K562 (cell line): ENCODE measurements around the gene BHLHE23. TPM values are rescaled to one million over a fixed set of nuclear protein-coding genes. Genes with fewer than 3 reads are reported as not detected.

Experiments used
- ATAC-seq: fragments of 200-7000 bp; cut with Tn5 transposase; 3 replicates; pipeline ENCODE4 v1.9.1; 2020; ENCODE audit warnings: moderate library complexity
- BruUV-seq: library from RNA; stranded (reverse); fragments of 400-500 nt; replicated peaks from 2 replicates; lab custom pipeline; 2021; lab: Mats Ljungman, UMichigan
- CTCF ChIA-PET: fragments of 300-600 bp; formaldehyde crosslinking; extraction: SDS; loops from one replicate; lab custom pipeline; 2021; ENCODE audit warnings: low intra/inter-chr PET ratio; lab: Yijun Ruan, JAX
- POLR2A ChIA-PET: fragments of 300-600, 350-650 bp; sonication (Branson Sonifier 250); formaldehyde crosslinking; extraction: SDS; loops from one replicate; lab custom pipeline; 2021; ENCODE audit warnings: antibody characterized with exemption, inconsistent platforms; lab: Yijun Ruan, JAX
- DNase-seq, 4 experiments: peaks; one replicate each; pipeline versions ENCODE4 v3.0.0 to v3.0.0-alpha.2; 2011 to 2018; ENCODE audit warnings: low spot score in 3 of 4, mixed read lengths in 3 of 4; ENCODE audit errors: extremely low read depth in 1 of 4
- FAIRE-seq: peaks from 2 replicates; lab custom pipeline; 2011; peaks lifted over from hg19 to GRCh38; lab: Jason Lieb, UNC
- H2AFZ ChIP-seq: 2 replicates; pipeline ENCODE4 v1.6.0; 2011; ENCODE audit warnings: low read depth, low read length, control low read depth, inconsistent platforms
- H3K27ac ChIP-seq: fragments of 200-600 bp; 3 replicates; pipeline ENCODE4 v1.8.0; 2011; ENCODE audit warnings: low read depth, mild to moderate bottlenecking, control low read depth, inconsistent platforms, low read length, moderate library complexity, mixed read lengths; ENCODE audit errors: extremely low read depth
- H3K27me3 ChIP-seq, 2 experiments: fragments of 300-600 bp in 1 of 2; 2 replicates in 1 of 2; 3 replicates in 1 of 2; pipeline versions ENCODE4 v1.6.0 to v1.8.0; 2011; ENCODE audit warnings: inconsistent platforms in 2 of 2, low read length in 2 of 2, mild to moderate bottlenecking in 1 of 2, mixed read lengths in 1 of 2, moderate library complexity in 1 of 2; ENCODE audit not compliant: control insufficient read depth in 2 of 2, insufficient read depth in 2 of 2
- H3K36me3 ChIP-seq: fragments of 300-600 bp; 3 replicates; pipeline ENCODE4 v1.8.0; 2011; ENCODE audit warnings: mild to moderate bottlenecking, low read length, inconsistent platforms; ENCODE audit not compliant: control insufficient read depth, insufficient read depth
- H3K4me1 ChIP-seq, 2 experiments: fragments of 200-600 bp in 1 of 2; replicated peaks in 1 of 2; 2 replicates in 1 of 2; 3 replicates in 1 of 2; pipeline versions ENCODE4 v1.5.1 to v1.8.0; 2011; ENCODE audit warnings: inconsistent platforms in 2 of 2, low read length in 2 of 2, mild to moderate bottlenecking in 1 of 2, mixed read lengths in 1 of 2, moderate library complexity in 1 of 2; ENCODE audit not compliant: control insufficient read depth in 2 of 2, insufficient read depth in 2 of 2
- H3K4me2 ChIP-seq: 2 replicates; pipeline ENCODE4 v1.6.1; 2011; ENCODE audit warnings: low read length, control low read depth, inconsistent platforms, mixed read lengths; ENCODE audit not compliant: insufficient read depth
- H3K4me3 ChIP-seq: fragments of 200-600 bp; sonication (generic), shearing (Covaris generic); 2 replicates; pipeline ENCODE4 v1.5.1; 2016; ENCODE audit warnings: control low read depth, inconsistent platforms
- H3K79me2 ChIP-seq: fragments of 200-600 bp; 3 replicates; pipeline ENCODE4 v1.8.0; 2011; ENCODE audit warnings: low read length, inconsistent platforms; ENCODE audit not compliant: control insufficient read depth, insufficient read depth
- H3K9ac ChIP-seq, 2 experiments: 2 replicates each; pipeline versions ENCODE4 v1.6.0 to v1.6.1; 2011; ENCODE audit warnings: low read depth in 2 of 2, low read length in 2 of 2, control low read depth in 1 of 2, inconsistent platforms in 1 of 2, mild to moderate bottlenecking in 1 of 2, mixed read lengths in 1 of 2; ENCODE audit not compliant: insufficient read depth in 1 of 2
- H3K9me1 ChIP-seq: one replicate; pipeline ENCODE4 v1.6.0; 2011; ENCODE audit warnings: inconsistent platforms, mild to moderate bottlenecking, low read length, moderate library complexity; ENCODE audit not compliant: control insufficient read depth, insufficient read depth
- H3K9me3 ChIP-seq: replicated peaks from 2 replicates; pipeline ENCODE4 v1.5.1; 2011; ENCODE audit warnings: low read depth, low read length, inconsistent platforms; ENCODE audit not compliant: control insufficient read depth, insufficient read depth
- H4K20me1 ChIP-seq: replicated peaks from 2 replicates; pipeline ENCODE4 v1.6.1; 2011; ENCODE audit warnings: low read length, inconsistent platforms, mixed read lengths; ENCODE audit not compliant: control insufficient read depth, insufficient read depth
- CTBP1 ChIP-seq: fragments of 450-650 bp; IDR thresholded peaks from 2 replicates; pipeline ENCODE4 v1.6.1; 2016; ENCODE audit warnings: borderline replicate concordance
- MTF1 ChIP-seq: fragments of 250-450 bp; sonication (Bioruptor Pico); IDR thresholded peaks from 2 replicates; pipeline ENCODE4 v1.9.0; 2021; ENCODE audit warnings: moderate library complexity, mild to moderate bottlenecking, inconsistent platforms, borderline replicate concordance
- NFRKB ChIP-seq: fragments of 450-650 bp; IDR thresholded peaks from 2 replicates; pipeline ENCODE4 v1.6.1; 2016; ENCODE audit warnings: low read depth
- ZNF134 ChIP-seq: fragments of 250-450 bp; sonication (Bioruptor Pico); conservative IDR thresholded peaks from 2 replicates; pipeline ENCODE4 v1.4.0; 2020
- ZNF217 ChIP-seq: sonication (generic); formaldehyde crosslinking; IDR thresholded peaks from 2 replicates; pipeline ENCODE4 v1.8.0; 2022; ENCODE audit warnings: mild to moderate bottlenecking, missing genetic modification reagents
- ZNF282 ChIP-seq: sonication (generic); formaldehyde crosslinking; IDR thresholded peaks from 2 replicates; pipeline ENCODE4 v1.8.1; 2023; ENCODE audit warnings: missing genetic modification reagents
- ZNF407 ChIP-seq: fragments of 450-650 bp; IDR thresholded peaks from 2 replicates; pipeline ENCODE4 v1.6.1; 2016; ENCODE audit warnings: low read depth
- ZNF408 ChIP-seq: fragments of 250-450 bp; sonication (Bioruptor Pico); IDR thresholded peaks from 2 replicates; pipeline ENCODE4 v1.4.0; 2020; ENCODE audit warnings: low read depth, mild to moderate bottlenecking, moderate library complexity
- ZNF561 ChIP-seq: fragments of 450-650 bp; formaldehyde crosslinking; conservative IDR thresholded peaks from 2 replicates; pipeline ENCODE4 v1.4.0; 2020; ENCODE audit warnings: mild to moderate bottlenecking, moderate library complexity
- WGBS: fragments of 100-300 bp; shearing (Covaris generic); methylation state at CpG from one replicate; pipeline ENCODE4 v1.1.6; 2016; ENCODE audit warnings: low coverage, mixed read lengths; ENCODE audit not compliant: insufficient coverage; ENCODE audit errors: missing lambda C conversion rate; 5-methylcytosine and 5-hydroxymethylcytosine counted together
- in situ Hi-C: fragments of 300-500 bp; cut with MboI; formaldehyde crosslinking; loops from 4 replicates; pipeline ENCODE4 v1.15.0; 2018; ENCODE audit warnings: inconsistent platforms, mixed read lengths
- intact Hi-C: fragments of 100-400 bp; cut with micrococcal nuclease; formaldehyde crosslinking; loops from 2 replicates; pipeline ENCODE4 v1.14.2; 2022
- polyA plus RNA-seq, 8 experiments: library from polyadenylated mRNA; depleted of rRNA in 4 of 8; stranded (reverse) in 5 of 8; unstranded in 3 of 8; fragments of >200 nt; fragmentation: Nextera tagmentation in 2 of 8; fragmentation: Illumina TruSeq in 1 of 8; extraction: Ambion mirVana in 2 of 8; extraction: Trizol in 1 of 8; gene quantifications; 2 replicates each; pipeline versions ENCODE4 v1.2.1 to v1.2.3, GENCODE V29; 2011 to 2014; ENCODE audit warnings: inconsistent platforms in 1 of 8, missing spikeins in 1 of 8
- total RNA-seq, 7 experiments: library from RNA; depleted of rRNA in 6 of 7; stranded (reverse); fragments of >200 nt in 6 of 7; fragmentation: Illumina TruSeq in 2 of 7; extraction: Trizol in 2 of 7; gene quantifications; 2 replicates each; pipeline versions ENCODE4 v1.2.1 to v1.2.3, GENCODE V29; 2011 to 2021; ENCODE audit warnings: low replicate concordance in 1 of 7
- TF ChIP-seq, protein P1 (sequence below): fragments of 250-450 bp; sonication (Bioruptor Pico); IDR thresholded peaks from 2 replicates; pipeline ENCODE4 v1.8.0; 2022; ENCODE audit warnings: moderate library complexity, mild to moderate bottlenecking, inconsistent platforms
- TF ChIP-seq, protein P2 (sequence below): sonication (generic); formaldehyde crosslinking; IDR thresholded peaks from 2 replicates; pipeline ENCODE4 v1.8.1; 2023; ENCODE audit warnings: mild to moderate bottlenecking, missing genetic modification reagents

BHLHE23 gene
- total and polyA plus RNA-seq, 9 of the 15 experiments (the other 6 are each of a cell fraction or from before 2014, with no cell fraction given): not detected

DNA sequence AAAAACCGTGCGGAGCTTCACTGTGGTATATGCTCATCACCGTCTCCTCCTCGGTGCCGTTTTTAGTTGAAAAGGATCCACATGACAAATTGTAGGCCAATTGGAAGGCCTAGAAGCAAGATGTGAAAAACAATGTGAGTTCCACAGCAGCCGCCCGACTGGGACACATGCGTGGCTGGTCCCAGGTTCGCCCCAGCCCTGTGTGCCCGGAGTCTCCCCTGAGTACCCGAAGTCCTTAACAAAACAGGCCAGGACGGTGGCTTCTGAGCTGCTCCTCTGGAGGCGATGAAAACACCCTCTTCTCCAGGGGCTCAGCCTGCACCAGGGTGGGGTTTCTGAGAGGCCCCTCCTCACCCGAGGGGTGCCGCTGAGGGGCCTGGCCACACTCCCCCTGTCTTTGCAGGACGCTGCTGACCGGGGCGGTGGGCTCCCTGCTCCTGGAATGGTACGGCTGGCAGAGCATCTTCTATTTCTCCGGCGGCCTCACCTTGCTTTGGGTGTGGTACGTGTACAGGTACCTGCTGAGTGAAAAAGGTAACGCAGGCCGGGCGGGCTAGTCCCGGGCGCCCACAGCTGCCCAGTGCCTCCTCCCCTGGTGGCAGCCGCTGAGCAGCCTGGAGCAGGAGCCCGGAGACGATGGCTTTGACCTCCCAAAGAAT lies 44.4 kb downstream of the BHLHE23 start:
- H3K4me2 ChIP-seq: no peak overlapping the region
- intact Hi-C loops (no loop called here), in situ Hi-C loops (no loop called here)
- ATAC-seq (no peak), DNase-seq (no peak), FAIRE-seq (no peak)
- H3K9me1 ChIP-seq: no peaks in the 10 kb centered on the region
- BruUV-seq: no TSS peak
- peaks cover 0 to 50% of the 10 kb centered on the region in 2 experiments; a peak in 2 of 5 replicates for H3K4me1 ChIP-seq
- WGBS: 31% methylated on average over 24 of the region's 30 CpGs
- H3K4me3 ChIP-seq: no peak overlapping the region
- H3K27me3 ChIP-seq: peaks cover 66 to 93% of the 10 kb centered on the region in 2 experiments
- H3K9me3 ChIP-seq: no peaks in the 10 kb centered on the region
- H3K27ac ChIP-seq: no peak overlapping the region
- no peaks in the 10 kb centered on the region for H3K79me2 ChIP-seq
- no peak overlapping the region for H2AFZ ChIP-seq
- ChIA-PET POLR2A (interaction anchor here (0.7 kb wide), 1 partner anchor 9 kb away, joined by 3 read pairs; no protein-coding TSS in a partner anchor), CTCF (no interaction called here)
- H3K9ac ChIP-seq: no peak overlapping the region
- no peaks in the 10 kb centered on the region for H3K36me3 ChIP-seq
- peaks cover 16% of the 10 kb centered on the region for H4K20me1 ChIP-seq
- TF ChIP-seq MTF1 (CRISPR knock-in tag) (no peak), ZNF407 (no peak), ZNF217 (CRISPR knock-in tag) (no peak), ZNF282 (no peak), NFRKB (no peak), CTBP1 (no peak), ZNF561 (CRISPR knock-in tag) (no peak), ZNF408 (CRISPR knock-in tag) (no peak), ZNF134 (CRISPR knock-in tag) (no peak)
- TF ChIP-seq, protein P1, sequence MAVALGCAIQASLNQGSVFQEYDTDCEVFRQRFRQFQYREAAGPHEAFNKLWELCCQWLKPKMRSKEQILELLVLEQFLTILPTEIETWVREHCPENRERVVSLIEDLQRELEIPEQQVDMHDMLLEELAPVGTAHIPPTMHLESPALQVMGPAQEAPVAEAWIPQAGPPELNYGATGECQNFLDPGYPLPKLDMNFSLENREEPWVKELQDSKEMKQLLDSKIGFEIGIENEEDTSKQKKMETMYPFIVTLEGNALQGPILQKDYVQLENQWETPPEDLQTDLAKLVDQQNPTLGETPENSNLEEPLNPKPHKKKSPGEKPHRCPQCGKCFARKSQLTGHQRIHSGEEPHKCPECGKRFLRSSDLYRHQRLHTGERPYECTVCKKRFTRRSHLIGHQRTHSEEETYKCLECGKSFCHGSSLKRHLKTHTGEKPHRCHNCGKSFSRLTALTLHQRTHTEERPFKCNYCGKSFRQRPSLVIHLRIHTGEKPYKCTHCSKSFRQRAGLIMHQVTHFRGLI (CRISPR knock-in tag): no peak
- TF ChIP-seq, protein P2, sequence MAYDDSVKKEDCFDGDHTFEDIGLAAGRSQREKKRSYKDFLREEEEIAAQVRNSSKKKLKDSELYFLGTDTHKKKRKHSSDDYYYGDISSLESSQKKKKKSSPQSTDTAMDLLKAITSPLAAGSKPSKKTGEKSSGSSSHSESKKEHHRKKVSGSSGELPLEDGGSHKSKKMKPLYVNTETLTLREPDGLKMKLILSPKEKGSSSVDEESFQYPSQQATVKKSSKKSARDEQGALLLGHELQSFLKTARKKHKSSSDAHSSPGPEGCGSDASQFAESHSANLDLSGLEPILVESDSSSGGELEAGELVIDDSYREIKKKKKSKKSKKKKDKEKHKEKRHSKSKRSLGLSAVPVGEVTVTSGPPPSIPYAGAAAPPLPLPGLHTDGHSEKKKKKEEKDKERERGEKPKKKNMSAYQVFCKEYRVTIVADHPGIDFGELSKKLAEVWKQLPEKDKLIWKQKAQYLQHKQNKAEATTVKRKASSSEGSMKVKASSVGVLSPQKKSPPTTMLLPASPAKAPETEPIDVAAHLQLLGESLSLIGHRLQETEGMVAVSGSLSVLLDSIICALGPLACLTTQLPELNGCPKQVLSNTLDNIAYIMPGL (CRISPR knock-in tag): no peak
